Cardiac muscle cell (in vitro differentiated cells and primary cell): ENCODE data around the gene REV1. TPM values are rescaled to one million over a fixed set of nuclear protein-coding genes. Genes with fewer than 3 reads are reported as not detected.
A peak's percentile ranks its signal among the peaks of the same experiment; 100 is the strongest.

Experiments used
- DNase-seq, 2 donors: peaks; one replicate each; pipeline versions ENCODE4 v3.0.0 to v3.0.0-alpha.2; 2010 to 2017; ENCODE audit warnings: low read depth in 1 of 2, low spot score in 1 of 2
- H3K27ac ChIP-seq: fragments of 200-600 bp; sonication (generic); 2 replicates; pipeline ENCODE4 v1.5.1; 2016
- H3K27me3 ChIP-seq: fragments of 200-600 bp; sonication (generic); 2 replicates; pipeline ENCODE4 v1.6.0; 2016; ENCODE audit warnings: control low read depth
- H3K36me3 ChIP-seq: fragments of 200-600 bp; sonication (generic); 2 replicates; pipeline ENCODE4 v1.5.1; 2016; ENCODE audit warnings: control low read depth
- H3K4me1 ChIP-seq: fragments of 200-600 bp; sonication (generic); 2 replicates; pipeline ENCODE4 v1.8.1; 2017; ENCODE audit warnings: low read depth, mild to moderate bottlenecking, mixed run types
- H3K4me3 ChIP-seq: fragments of 200-600 bp; sonication (generic); 2 replicates; pipeline ENCODE4 v1.5.1; 2016; ENCODE audit warnings: mild to moderate bottlenecking
- H3K9me3 ChIP-seq: fragments of 200-600 bp; sonication (generic); 2 replicates; pipeline ENCODE4 v1.5.1; 2017; ENCODE audit warnings: low read depth, mild to moderate bottlenecking, control low read depth
- CTCF ChIP-seq: IDR thresholded peaks from 2 replicates; pipeline ENCODE4 v1.5.1; 2012; ENCODE audit warnings: low read depth, mild to moderate bottlenecking, low read length
- polyA plus RNA-seq: library from polyadenylated mRNA; unstranded; fragments of >200 nt; fragmentation: Nextera tagmentation; extraction: Ambion mirVana; gene quantifications from 2 replicates; pipeline ENCODE4 v1.2.1, GENCODE V29; 2016
- total RNA-seq: library from RNA; depleted of rRNA; stranded (reverse); fragments of >200 nt; gene quantifications from 2 replicates; pipeline ENCODE4 v1.2.3, GENCODE V29; 2016

REV1 gene
- total RNA-seq: 18.8 and 26.9 TPM in 2 replicates
- polyA plus RNA-seq: 33.9 and 37.4 TPM in 2 replicates

GRCh38 chr2:99489761-99490622 is at the start of gene REV1:
Gene REV1, minus strand, starts transcription at chr2:99490017. Its CDS starts 25,042 bp downstream, at chr2:99464975.
- H3K4me3 ChIP-seq: peak within 1 kb of the TSS; percentile 82

GRCh38 chr2:99537910-99538485 is 48.2 kb upstream of the REV1 start:
- Histone ChIP-seq H3K27me3 (no peaks in the 10 kb centered on the region), H3K27ac (no peak overlapping the region), H3K36me3 (no peaks in the 10 kb centered on the region), H3K4me3 (no peak overlapping the region), H3K4me1 (no peaks in the 10 kb centered on the region), H3K9me3 (no peaks in the 10 kb centered on the region)
- DNase-seq: no peak
- no peak for TF ChIP-seq CTCF

More at GRCh38 chr2:99489761-99490622, at the start of gene REV1:
- H3K9me3 ChIP-seq: no peaks in the 10 kb centered on the region
- no peaks in the 10 kb centered on the region for H3K36me3 ChIP-seq
- peaks cover 18% of the 10 kb centered on the region for H3K4me1 ChIP-seq
- DNase-seq: peak; percentile 97 to 98
- H3K27ac ChIP-seq: peak within 1 kb of the TSS; percentile 97
- no peaks in the 10 kb centered on the region for H3K27me3 ChIP-seq
- peak; percentile 67 for TF ChIP-seq CTCF

- DNase-seq: no peak
- no peak overlapping the region for H3K27ac ChIP-seq
- H3K36me3 ChIP-seq: no peaks in the 10 kb centered on the region
- H3K27me3 ChIP-seq: no peaks in the 10 kb centered on the region
- no peak overlapping the region for H3K4me3 ChIP-seq
- TF ChIP-seq CTCF: no peak
- H3K9me3 ChIP-seq: no peaks in the 10 kb centered on the region
- H3K4me1 ChIP-seq: no peaks in the 10 kb centered on the region
These were observed 34.2 kb upstream of the REV1 start for GRCh38 chr2:99524056-99524455.

GRCh38 chr2:99522157-99522556 is 32.3 kb upstream of the REV1 start:
- no peak overlapping the region for H3K27ac ChIP-seq
- no peak for DNase-seq
- H3K9me3 ChIP-seq: no peaks in the 10 kb centered on the region
- no peaks in the 10 kb centered on the region for H3K4me1 ChIP-seq
- no peak overlapping the region for H3K4me3 ChIP-seq
- no peak for TF ChIP-seq CTCF
- no peaks in the 10 kb centered on the region for H3K27me3 ChIP-seq
- no peaks in the 10 kb centered on the region for H3K36me3 ChIP-seq

GRCh38 chr2:99520813-99521212 is 31.0 kb upstream of the REV1 start:
- no peaks in the 10 kb centered on the region for H3K4me1 ChIP-seq
- no peaks in the 10 kb centered on the region for H3K36me3 ChIP-seq
- no peak overlapping the region for H3K27ac ChIP-seq
- no peak overlapping the region for H3K4me3 ChIP-seq
- no peak for DNase-seq
- H3K27me3 ChIP-seq: no peaks in the 10 kb centered on the region
- TF ChIP-seq CTCF: no peak
- H3K9me3 ChIP-seq: no peaks in the 10 kb centered on the region
